Cardiac muscle cell (in vitro differentiated cells and primary cell): ENCODE results near the gene GATAD2A. TPM values are rescaled to one million over a fixed set of nuclear protein-coding genes. Genes with fewer than 3 reads are reported as not detected.

Experiments
- DNase-seq, 2 donors: peaks; one replicate each; pipeline versions ENCODE4 v3.0.0 to v3.0.0-alpha.2; 2010 to 2017; ENCODE audit warnings: low read depth in 1 of 2, low spot score in 1 of 2
- H3K27ac ChIP-seq: fragments of 200-600 bp; sonication (generic); 2 replicates; pipeline ENCODE4 v1.5.1; 2016
- H3K27me3 ChIP-seq: fragments of 200-600 bp; sonication (generic); 2 replicates; pipeline ENCODE4 v1.6.0; 2016; ENCODE audit warnings: control low read depth
- H3K36me3 ChIP-seq: fragments of 200-600 bp; sonication (generic); 2 replicates; pipeline ENCODE4 v1.5.1; 2016; ENCODE audit warnings: control low read depth
- H3K4me1 ChIP-seq: fragments of 200-600 bp; sonication (generic); 2 replicates; pipeline ENCODE4 v1.8.1; 2017; ENCODE audit warnings: low read depth, mild to moderate bottlenecking, mixed run types
- H3K4me3 ChIP-seq: fragments of 200-600 bp; sonication (generic); 2 replicates; pipeline ENCODE4 v1.5.1; 2016; ENCODE audit warnings: mild to moderate bottlenecking
- H3K9me3 ChIP-seq: fragments of 200-600 bp; sonication (generic); 2 replicates; pipeline ENCODE4 v1.5.1; 2017; ENCODE audit warnings: low read depth, mild to moderate bottlenecking, control low read depth
- CTCF ChIP-seq: IDR thresholded peaks from 2 replicates; pipeline ENCODE4 v1.5.1; 2012; ENCODE audit warnings: low read depth, mild to moderate bottlenecking, low read length
- polyA plus RNA-seq: library from polyadenylated mRNA; unstranded; fragments of >200 nt; fragmentation: Nextera tagmentation; extraction: Ambion mirVana; gene quantifications from 2 replicates; pipeline ENCODE4 v1.2.1, GENCODE V29; 2016
- total RNA-seq: library from RNA; depleted of rRNA; stranded (reverse); fragments of >200 nt; gene quantifications from 2 replicates; pipeline ENCODE4 v1.2.3, GENCODE V29; 2016

Gene GATAD2A
- total and polyA plus RNA-seq, 2 experiments from 2014 or later: 32.3 to 98.3 TPM

DNA sequence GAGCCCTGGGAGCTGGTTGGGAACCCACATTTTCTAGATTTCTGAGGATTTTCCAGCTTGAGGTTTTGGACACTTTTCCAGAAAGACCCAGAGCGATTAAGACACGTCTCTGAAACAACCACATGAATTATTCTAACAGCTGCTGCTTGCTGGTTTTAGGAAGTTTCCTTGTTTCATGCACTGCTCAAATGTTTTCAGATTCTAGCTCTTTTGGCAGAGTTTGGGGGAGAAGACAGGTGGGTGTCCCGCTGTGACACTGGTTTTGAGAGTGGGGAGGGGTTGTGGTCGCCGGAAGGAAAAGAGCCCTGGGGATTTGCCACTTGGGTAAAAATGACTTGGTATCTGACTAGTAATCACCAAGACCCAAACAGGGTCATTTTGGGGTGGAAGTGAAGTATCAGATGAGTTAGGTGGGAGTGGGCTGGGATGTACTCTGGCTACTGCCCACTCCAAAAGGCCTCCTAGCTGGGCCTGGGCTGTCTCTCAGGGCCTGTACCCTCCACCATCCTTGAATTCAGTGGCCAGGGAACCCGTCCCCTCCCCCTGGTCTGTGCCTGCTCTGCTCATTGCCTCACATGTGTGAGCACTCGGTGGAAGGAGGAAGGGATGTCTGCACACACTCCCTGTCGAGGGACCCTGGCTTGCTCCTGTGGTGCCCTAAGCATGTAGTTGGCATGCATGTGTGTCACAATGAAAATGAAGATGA, 13.2 kb downstream of the GATAD2A start:
- Histone ChIP-seq H3K9me3 (no peaks in the 10 kb centered on the region), H3K27me3 (no peaks in the 10 kb centered on the region), H3K36me3 (no peaks in the 10 kb centered on the region), H3K4me1 (peaks cover 13% of the 10 kb centered on the region), H3K4me3 (no peak overlapping the region), H3K27ac (peak overlapping the region; percentile 32)
- DNase-seq: no peak
- TF ChIP-seq CTCF: no peak

- no peaks in the 10 kb centered on the region for H3K27me3 ChIP-seq
- H3K27ac ChIP-seq: no peak overlapping the region
- H3K4me1 ChIP-seq: peaks cover 13% of the 10 kb centered on the region
- H3K4me3 ChIP-seq: no peak overlapping the region
- H3K9me3 ChIP-seq: no peaks in the 10 kb centered on the region
- DNase-seq: no peak
- no peaks in the 10 kb centered on the region for H3K36me3 ChIP-seq
- TF ChIP-seq CTCF: no peak
Observed at GRCh38 chr19:19420570-19421298, 15.3 kb downstream of the GATAD2A start.

DNA sequence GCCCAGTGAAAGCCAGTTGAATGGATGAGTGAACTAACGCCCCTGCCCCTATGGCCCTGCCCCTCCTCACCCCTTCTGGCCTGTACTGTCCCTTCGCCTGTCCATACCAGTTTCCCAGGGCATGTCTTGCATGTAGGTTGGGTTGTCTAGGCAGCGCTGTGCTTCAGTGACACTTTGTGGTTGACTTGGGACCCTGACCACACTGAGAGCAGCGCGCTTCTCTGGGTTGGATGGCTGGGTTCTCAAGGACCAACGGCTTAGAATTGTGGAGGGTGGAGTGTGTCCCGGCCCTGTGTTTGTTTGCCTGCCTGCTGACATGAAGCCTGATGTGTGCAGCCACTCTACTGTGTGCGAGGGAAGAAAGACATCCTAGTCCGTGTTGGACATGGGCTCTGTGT, 15.8 kb downstream of the GATAD2A start:
- Histone ChIP-seq H3K27ac (no peak overlapping the region), H3K4me3 (no peak overlapping the region), H3K4me1 (peaks cover 13% of the 10 kb centered on the region), H3K36me3 (no peaks in the 10 kb centered on the region), H3K27me3 (no peaks in the 10 kb centered on the region), H3K9me3 (no peaks in the 10 kb centered on the region)
- DNase-seq: no peak
- no peak for TF ChIP-seq CTCF

- TF ChIP-seq CTCF: no peak
- Histone ChIP-seq H3K27ac (no peak overlapping the region), H3K36me3 (no peaks in the 10 kb centered on the region), H3K9me3 (no peaks in the 10 kb centered on the region), H3K4me3 (no peak overlapping the region), H3K27me3 (no peaks in the 10 kb centered on the region), H3K4me1 (peaks cover 8% of the 10 kb centered on the region)
- DNase-seq: no peak
Observed at GRCh38 chr19:19422156-19422555, 16.7 kb downstream of the GATAD2A start.

- no peak for TF ChIP-seq CTCF
- H3K27me3 ChIP-seq: no peaks in the 10 kb centered on the region
- no peak overlapping the region for H3K27ac ChIP-seq
- H3K4me1 ChIP-seq: no peaks in the 10 kb centered on the region
- no peak overlapping the region for H3K4me3 ChIP-seq
- H3K9me3 ChIP-seq: no peaks in the 10 kb centered on the region
- DNase-seq: no peak
- H3K36me3 ChIP-seq: no peaks in the 10 kb centered on the region
Observed at GRCh38 chr19:19423322-19423721, 17.8 kb downstream of the GATAD2A start.
